NCI-H524 (cell line): Measurements from ENCODE around the gene PHACTR1.

Source experiments
- DNase-seq, 2 experiments: peaks; one replicate each; lab custom pipeline; 2025; lab: John Stamatoyannopoulos, UW

PHACTR1 gene

DNA sequence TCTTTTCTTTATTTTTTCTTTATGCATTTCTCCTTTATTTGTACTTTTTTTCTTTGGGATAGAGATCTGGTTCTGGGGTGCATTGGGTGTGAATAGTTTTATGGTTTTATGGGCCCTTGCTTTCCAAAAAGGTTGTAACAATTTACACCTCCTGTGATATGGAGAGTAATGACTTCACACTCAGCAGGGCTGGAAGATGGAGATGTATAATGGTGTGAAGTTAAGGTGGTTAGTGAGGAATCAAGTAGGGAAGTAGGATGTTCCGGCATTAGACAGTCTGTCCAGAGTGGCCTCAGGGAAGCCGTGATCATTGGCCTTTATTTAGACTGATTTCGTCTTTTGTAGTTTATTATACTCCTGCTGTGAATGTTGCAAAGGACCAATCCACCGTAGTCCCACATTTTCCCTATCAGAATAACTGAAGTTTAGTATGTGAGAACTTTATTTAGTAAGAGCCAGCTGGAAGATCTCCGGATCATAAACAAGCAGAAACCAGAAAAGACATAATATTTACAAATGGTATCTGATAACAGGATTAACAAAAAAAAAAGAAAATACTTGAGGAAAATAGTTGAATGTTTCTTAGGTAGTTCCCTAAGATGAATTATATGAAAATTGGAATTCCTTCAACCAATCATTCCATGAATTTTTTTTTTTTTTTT is 356.2 kb downstream of the PHACTR1 start:
- DNase-seq = no peak

DNA sequence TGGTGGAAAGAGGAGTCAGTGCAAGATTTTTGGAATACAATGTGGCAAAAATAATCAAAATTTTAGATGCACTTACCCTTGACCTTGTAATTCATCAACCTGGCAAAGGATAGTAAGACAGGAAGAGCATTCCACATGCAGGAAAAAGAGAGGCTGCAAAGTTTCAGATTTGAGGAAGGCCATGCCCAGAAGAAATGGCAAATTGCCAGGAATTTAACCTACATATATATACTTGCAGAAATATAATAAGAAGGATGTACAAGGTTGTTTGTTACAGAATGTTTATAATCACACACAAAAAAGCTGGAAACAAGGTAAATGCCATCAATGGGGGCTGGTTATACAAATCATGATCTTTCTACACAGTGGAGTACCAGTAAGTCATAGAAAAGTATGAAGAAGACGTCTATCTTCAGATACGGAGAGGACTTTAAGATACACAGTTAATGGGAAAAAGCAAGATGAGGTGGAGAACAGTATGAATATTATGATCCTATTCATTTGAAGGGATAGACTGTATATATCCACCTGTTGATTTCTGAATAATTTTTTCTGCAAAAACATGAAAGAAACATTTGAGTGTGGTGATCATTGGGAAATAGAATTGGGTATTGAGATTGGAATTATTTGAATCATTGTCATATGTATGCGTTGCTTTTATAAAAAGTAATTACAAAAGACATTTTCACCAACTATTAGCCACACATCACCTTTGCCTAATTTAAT is 358.0 kb downstream of the PHACTR1 start:
- no peak for DNase-seq

GRCh38 chr6:13075141-13075845 is 358.7 kb downstream of the PHACTR1 start:
- no peak for DNase-seq

GRCh38 chr6:13076575-13076974 is 360.0 kb downstream of the PHACTR1 start:
- no peak for DNase-seq

DNA sequence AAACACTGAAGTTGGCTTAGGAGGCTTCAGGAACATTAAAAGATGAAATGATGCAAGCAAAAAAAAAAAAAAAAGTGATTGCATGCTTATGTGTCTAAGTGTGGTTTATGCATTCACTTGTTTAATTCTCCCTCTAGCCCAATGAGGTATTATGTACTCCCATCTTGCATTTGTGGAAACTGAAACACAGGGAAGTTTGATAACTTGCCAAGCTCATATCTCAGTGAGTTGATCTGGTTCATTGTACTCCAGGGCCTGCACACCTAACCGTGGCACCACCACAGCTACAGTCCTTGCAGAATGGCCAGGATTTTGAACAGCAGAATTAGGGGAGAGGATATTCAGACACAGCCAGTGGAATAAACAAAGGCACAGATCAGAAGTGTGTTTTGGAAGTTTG is 360.6 kb downstream of the PHACTR1 start:
- no peak for DNase-seq

DNA sequence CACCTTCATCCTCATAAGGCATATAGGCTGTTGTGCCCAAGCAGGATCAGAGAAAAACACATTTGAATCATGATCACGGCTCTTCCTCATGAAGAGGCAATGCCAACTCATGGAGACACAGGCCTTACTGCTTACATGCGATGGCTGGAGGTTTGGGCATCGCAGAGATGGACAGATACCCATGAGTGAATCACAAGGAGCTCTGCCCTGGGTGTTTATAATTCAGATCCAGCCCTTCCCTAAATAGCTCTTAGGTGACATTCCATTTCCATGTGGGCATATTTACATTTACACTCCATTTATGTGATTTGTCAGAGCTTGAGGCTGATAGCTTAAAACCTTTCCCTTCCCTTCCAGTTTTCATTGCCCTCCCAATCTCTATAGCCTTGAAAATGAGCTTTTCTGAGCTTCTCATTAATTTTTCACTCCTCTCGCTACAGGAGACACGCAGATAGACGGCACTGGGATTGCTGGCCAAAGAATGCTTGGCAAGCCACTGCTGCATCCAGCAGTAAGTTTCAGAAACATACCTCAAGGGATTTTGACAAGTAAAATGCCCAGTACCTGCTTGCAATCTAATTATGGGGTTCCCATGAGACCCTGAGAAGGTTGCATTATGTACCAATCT is 362.6 kb downstream of the PHACTR1 start:
- no peak for DNase-seq

DNA sequence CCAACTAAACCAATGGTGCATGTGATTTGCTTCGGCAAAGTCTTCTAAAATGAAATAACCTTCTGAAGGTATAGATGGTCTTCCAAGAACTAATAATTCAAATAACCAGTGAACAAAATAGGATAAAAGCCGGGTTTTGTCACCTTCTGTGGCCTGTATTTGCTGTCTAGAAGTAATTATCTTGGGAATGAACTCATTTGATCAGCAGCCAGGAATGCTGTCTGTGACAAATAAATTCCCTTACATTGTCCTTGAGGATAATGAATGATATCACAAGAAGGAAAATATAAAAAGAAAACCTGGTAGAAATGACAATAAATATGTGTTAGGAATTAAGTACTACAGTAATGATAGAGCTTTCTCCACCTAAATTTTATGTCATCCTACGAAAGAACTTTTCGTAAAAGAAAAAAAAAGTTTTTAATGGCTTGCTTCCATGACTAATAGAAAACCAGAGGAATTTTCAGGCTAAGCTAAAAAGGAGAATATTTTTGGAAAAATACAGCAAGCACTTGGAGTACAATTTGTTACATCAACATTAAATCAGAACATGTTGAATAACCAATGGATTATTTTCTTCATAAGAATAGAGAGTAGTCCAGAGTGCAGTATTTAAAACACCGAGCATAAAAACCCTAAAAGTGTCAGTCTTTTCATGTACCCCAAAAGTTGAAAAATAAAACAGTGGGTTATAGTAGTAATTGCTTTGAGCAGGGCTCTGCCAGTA is 364.1 kb downstream of the PHACTR1 start:
- no peak for DNase-seq

DNA sequence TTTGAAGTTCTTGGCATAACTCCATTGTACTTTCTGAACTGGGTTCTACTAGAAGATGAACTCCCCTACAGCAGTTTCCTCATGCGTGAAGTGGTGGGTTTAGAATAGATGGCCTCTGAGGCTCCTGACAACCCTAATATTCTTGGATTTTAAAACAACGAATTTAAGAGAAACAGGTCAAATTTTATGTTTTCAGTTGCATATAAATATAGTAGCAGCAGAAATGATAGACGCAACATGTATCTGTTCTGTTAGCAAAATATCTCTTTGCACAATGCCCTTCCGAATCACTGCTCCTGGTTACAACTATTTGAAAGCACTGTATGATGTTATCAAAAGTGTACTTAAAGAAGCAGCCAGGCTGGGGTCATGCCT is 364.6 kb downstream of the PHACTR1 start:
- DNase-seq = no peak

DNA sequence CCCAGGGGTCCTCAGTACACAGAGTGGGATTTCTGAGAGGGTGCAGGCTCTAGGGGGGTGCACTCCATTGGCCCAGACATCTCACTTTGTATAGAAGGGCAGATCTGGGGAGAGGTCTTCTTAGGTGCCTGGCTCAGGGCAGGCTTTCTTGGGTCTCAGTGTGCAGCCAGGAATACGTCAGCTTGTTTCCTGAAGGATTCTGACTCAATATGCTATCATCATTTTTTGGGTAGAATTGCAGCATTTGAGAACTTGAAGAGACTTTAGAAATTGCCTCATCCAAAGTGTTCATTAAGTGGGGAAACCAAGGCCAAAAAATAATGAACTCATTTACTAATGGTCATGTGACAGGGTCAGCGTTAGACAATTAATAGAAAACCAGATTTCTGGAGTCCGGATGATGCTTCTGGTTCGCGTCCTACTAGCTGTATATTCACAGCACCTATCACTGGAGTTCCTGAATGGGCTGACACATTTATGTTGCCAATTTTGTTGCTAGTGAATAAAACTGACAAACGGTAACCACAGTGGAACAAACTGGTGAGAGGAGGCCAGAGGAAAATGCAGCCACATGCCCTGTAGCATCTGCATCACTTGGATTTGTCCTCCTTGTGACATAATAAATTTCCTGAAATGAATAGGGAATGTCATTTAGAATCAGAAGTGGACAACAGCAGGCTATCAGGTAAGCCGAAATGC is 372.9 kb downstream of the PHACTR1 start:
- DNase-seq = no peak

DNA sequence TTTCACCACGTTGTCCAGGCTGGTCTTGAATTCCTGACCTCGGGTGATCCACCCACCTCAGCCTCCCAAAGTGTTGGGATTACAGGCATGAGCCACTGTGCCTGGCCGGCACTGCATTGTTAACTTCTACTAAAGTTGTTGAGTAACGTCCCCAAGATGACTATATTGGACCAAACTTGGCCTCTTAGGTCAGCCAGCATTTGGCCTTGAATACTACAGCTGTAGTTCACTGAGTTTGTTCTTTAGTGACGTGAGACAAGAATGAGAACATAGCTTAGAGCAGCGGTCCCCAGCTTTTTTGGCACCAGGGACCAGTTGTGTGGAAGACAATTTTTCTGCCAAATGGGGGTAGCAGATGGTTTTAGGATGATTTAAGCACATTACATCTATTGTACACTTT is 374.6 kb downstream of the PHACTR1 start:
- no peak for DNase-seq

DNA sequence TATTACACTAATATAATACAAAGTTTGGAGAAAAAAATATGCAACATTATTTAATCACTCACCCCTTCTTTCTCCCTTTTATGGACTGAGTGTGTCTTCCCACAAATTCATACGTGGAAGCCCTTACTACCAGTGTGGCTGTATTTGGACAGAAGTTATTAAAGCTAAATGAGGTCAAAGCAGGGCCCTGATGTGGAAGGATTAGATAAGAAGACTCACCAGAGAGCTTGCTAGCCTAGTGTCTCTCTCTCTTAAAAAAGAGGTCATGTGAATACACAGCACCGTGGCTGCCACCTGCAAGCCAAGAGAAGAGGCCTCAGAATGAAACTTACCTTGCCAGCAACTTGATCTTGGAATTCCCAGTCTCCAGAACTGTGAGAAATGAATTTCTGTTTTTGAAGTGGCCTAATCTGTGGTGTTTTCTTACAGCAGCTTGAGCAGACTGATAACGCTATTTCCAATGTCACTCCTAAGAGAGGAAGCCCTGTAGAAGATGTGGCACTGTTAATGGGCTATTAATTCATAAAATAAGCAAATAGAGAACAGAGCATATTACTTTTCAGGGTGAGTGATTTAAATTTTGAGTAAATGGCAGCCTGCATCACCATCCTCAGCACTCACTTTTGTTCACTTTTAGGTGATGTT is 378.3 kb downstream of the PHACTR1 start:
- no peak for DNase-seq

DNA sequence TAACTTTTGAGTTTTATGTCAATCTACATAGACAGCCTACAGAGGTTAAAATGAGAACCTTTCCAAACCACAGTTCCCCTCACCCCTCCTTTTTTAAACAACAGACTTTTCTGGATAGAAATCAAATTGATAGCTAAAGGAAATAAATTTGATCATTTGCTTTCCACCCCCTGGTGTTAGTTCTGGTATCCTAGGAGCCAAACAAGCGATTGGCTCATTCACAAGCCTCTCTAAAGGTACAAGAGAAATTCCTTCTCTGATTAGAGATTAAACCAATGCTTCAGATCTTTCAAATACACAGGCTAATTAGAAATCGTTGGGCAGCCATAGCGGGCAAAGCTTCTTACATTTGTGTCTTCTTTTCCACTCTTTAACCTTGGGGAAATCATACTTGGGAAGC is 379.5 kb downstream of the PHACTR1 start:
- no peak for DNase-seq

DNA sequence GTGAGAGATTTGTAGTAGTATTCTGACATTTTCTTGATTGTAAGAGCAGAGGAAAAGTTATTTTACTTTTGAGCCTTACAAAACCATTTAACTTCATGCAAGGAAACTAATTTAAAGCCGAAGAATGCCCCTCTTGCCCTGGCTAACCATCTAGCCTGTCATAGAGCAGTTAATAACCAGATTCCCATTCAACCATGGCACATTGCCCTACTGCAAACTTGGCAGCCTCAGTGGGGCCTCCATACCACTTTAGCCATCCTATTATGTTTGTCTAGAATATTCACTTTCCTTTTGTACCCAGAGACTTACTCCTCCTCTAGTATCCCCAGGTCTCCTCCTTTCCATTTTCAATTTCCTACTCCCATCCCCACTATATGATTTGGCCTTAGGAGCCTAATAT is 380.9 kb downstream of the PHACTR1 start:
- DNase-seq = no peak

DNA sequence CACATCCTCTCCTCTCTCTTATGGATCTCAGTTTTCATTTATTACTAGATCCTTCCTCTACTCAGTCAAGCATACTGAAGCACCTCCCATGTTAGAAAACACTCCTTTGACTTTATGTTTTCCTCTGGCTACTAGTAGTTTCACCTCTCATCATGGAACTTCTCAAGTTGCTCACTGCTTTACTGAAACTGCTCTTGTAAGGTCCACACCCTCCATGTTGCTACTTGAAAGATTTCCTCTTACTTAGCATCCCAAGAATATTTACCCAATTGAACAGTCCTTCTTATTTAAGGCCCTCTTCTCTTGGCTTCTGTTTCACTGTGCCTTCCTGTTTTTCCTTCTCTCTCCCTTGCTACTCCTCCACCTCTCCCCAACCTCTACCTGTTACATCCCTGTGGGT is 381.4 kb downstream of the PHACTR1 start:
- DNase-seq = no peak

DNA sequence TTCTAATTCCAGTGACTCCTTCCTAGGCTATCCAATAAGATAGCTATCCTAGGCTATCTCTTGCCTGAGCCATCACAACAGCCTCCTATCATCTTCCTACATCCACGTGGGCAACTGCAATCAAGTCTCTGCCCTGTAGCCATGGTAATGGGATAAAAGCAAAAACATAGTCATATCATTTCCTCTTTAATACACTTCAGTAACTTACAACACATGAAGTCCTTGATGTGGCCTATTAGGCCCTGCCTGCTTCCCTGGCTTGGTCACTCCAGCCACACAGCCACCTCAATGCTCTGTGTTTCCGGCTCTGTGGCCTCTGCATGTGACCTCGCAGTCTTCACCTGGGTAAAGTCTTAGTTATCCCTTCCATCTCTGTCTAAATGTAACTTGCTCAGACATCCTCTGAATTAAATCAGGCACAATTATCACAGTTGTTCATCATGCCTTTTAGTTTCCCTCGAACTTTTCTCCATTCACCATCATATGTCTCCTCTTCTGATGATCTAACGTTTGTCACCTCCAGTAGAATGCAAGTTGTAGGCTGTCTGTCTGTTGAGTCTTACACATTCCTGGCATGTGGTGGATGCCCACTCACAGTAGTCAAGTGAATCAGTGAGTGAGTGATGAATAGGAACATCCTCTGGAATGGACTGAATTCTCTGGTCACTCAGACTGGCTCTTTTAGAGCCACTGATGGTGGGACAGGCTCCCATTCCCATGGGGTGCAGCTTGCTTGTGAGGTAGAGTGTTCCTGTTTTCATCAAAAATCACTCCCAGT is 382.4 kb downstream of the PHACTR1 start:
- DNase-seq = no peak

DNA sequence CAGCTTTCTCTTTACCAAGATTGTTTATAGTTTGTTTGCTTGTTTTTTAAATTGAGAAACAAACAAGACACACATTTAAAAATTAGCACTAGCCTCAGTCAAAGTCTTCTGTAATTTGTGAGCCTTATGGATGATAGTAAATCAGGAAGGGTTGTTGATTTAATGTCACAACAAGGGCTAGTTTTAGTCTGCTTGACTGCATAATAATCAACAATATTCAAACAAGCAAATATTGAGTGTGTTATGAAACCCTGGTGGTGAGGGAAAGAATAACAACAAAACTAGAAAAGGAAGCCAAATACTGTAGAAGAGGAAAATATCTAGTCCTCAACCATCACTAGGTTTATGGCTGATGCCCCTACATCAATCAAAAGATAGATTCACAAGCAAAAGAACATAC is 383.2 kb downstream of the PHACTR1 start:
- DNase-seq = no peak

DNA sequence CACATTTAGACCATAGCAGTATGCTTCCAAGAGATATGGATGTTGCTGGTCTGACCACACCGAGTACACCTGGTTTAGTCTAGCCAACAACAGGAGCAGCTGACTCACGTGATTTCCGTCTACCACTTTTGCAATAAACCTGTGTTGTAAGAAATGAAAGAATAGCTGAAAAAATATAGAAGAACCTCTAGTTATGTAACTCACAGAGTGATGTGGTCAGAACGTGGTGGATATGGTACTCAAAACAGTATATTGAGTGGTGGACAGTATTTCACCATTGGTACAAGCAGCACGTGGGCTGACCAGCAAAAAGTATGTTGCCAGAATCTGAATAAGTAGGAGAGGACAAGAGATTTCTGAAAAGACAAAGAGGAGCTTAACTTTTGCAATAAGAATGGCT is 384.8 kb downstream of the PHACTR1 start:
- DNase-seq = no peak

DNA sequence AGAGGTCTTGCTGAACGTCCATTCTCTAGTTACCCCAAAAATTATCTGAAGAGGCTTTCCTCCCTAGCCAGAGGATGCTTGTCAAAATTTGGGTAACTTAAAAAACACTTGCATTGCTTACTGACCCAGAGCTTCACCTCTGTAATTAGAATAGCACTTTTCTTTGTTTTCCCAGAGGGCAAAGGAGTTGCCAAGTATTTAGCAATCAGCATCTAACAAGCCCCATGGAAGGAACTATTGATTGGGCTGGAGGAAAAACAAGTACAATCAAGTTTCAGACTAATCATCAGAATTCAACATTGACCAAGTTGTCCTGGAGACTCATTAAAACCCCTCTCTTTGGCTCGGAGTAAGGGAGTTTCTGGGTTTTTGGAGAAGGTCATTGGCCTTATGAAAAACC is 385.4 kb downstream of the PHACTR1 start:
- DNase-seq = no peak

GRCh38 chr6:13103169-13103568 is 386.6 kb downstream of the PHACTR1 start:
- no peak for DNase-seq

DNA sequence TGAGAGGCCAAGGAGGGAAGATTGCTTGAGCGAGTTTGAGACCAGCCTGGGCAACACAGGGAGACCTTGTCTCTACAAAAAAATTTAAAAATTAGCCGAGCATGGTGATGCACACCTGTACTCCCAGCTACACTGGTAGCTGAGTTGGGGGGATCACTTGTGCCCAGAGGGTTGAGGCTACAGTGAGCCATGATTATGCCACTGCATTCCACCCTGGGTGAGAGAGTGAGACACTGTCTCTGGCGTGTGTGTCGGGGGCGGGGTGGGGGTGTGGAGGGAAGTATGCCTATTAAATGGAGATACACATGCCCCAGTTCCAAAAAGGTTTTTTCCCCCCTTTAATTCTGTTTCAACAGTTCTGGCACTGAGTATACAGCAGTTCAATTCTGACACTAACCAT is 388.6 kb downstream of the PHACTR1 start:
- DNase-seq = no peak
